Breast epithelium (tissue), 4 donors: ENCODE measurements around the gene SOX14. TPM values are rescaled to one million over a fixed set of nuclear protein-coding genes. Genes with fewer than 3 reads are reported as not detected.

Experiments used
- DNase-seq, 2 donors: peaks; one replicate each; pipeline ENCODE4 v3.0.0-alpha.2; 2019; ENCODE audit warnings: low spot score in 2 of 2
- H3K27ac ChIP-seq, 2 donors: fragments of 200-600 bp; sonication (generic) in 1 of 2; one replicate each; pipeline ENCODE4 v1.5.1; 2016 to 2019; ENCODE audit warnings: mild to moderate bottlenecking in 1 of 2
- H3K27me3 ChIP-seq, 2 donors: fragments of 200-600 bp; sonication (generic) in 1 of 2; one replicate each; pipeline versions ENCODE4 v1.5.1 to v1.6.0; 2017 to 2019; ENCODE audit warnings: control low read depth in 1 of 2, mild to moderate bottlenecking in 1 of 2
- H3K36me3 ChIP-seq: fragments of 200-600 bp; one replicate; pipeline ENCODE4 v1.5.1; 2019
- H3K4me1 ChIP-seq, 2 donors: fragments of 200-600 bp; sonication (generic); one replicate each; pipeline ENCODE4 v1.5.1; 2016 to 2019; ENCODE audit warnings: control low read depth in 1 of 2
- H3K4me3 ChIP-seq, 3 donors: fragments of 200-600 bp; sonication (generic); 1 replicate in 2 of 3; 2 replicates in 1 of 3; pipeline ENCODE4 v1.5.1; 2016 to 2019; ENCODE audit warnings: mild to moderate bottlenecking in 3 of 3, moderate library complexity in 2 of 3
- H3K9me3 ChIP-seq, 2 donors: fragments of 200-600 bp; sonication (generic) in 1 of 2; one replicate each; pipeline ENCODE4 v1.5.1; 2016 to 2019; ENCODE audit warnings: control low read depth in 1 of 2
- POLR2A ChIP-seq: fragments of 450-650 bp; IDR thresholded peaks from one replicate; pipeline ENCODE4 v1.6.1; 2016; ENCODE audit warnings: antibody characterized with exemption, mild to moderate bottlenecking, moderate library complexity
- POLR2AphosphoS5 ChIP-seq, 3 donors: sonication (generic); formaldehyde crosslinking; IDR thresholded peaks; one replicate each; pipeline ENCODE4 v1.6.1; 2017; ENCODE audit warnings: antibody characterized with exemption in 3 of 3
- intact Hi-C: fragments of 100-400 bp; cut with DNase I; formaldehyde crosslinking; loops from one replicate; pipeline ENCODE4 v1.15.1; 2023; ENCODE audit warnings: low total_unique reads
- total RNA-seq, 3 donors: library from RNA; depleted of rRNA; stranded (reverse); fragments of >200 nt; gene quantifications; one replicate each; pipeline ENCODE4 v1.1.0, GENCODE V29; 2016
- TF ChIP-seq, protein P1 (sequence below), 3 donors: fragments of 450-650 bp; IDR thresholded peaks; one replicate each; pipeline ENCODE4 v1.5.1; 2016 to 2017; ENCODE audit warnings: antibody characterized with exemption in 3 of 3, mild to moderate bottlenecking in 3 of 3, moderate library complexity in 3 of 3

SOX14 gene
- total RNA-seq, 3 donors from 2014 or later = not detected

DNA sequence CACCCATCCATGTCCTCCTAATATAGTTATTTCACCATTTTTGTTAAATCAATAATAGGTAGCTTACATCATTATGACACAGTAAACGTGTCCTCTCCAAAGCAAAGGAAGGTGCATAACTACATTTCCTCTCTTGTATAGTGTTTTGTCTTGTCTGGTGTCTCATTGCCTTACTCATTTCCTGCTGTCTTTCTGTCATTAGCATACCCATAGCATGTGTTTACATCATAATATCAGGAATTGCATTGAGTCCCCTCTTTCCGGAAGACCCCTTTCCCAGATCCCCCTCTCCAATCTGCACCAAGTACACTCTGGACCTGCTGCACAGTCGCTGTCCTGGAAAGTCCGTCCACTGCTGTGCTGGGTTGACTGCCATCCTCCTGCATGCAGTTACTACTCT is 47.9 kb downstream of the SOX14 start:
- Histone ChIP-seq H3K36me3 (no peaks in the 10 kb centered on the region), H3K4me3 (no peak overlapping the region), H3K9me3 (peaks cover 0 to 7% of the 10 kb centered on the region in 2 donors), H3K27me3 (no peaks in the 10 kb centered on the region), H3K4me1 (no peaks in the 10 kb centered on the region), H3K27ac (no peak overlapping the region)
- TF ChIP-seq POLR2AphosphoS5 (IDR thresholded peaks at IDR 0.05) (no peak), POLR2A (no peak)
- TF ChIP-seq, protein P1, sequence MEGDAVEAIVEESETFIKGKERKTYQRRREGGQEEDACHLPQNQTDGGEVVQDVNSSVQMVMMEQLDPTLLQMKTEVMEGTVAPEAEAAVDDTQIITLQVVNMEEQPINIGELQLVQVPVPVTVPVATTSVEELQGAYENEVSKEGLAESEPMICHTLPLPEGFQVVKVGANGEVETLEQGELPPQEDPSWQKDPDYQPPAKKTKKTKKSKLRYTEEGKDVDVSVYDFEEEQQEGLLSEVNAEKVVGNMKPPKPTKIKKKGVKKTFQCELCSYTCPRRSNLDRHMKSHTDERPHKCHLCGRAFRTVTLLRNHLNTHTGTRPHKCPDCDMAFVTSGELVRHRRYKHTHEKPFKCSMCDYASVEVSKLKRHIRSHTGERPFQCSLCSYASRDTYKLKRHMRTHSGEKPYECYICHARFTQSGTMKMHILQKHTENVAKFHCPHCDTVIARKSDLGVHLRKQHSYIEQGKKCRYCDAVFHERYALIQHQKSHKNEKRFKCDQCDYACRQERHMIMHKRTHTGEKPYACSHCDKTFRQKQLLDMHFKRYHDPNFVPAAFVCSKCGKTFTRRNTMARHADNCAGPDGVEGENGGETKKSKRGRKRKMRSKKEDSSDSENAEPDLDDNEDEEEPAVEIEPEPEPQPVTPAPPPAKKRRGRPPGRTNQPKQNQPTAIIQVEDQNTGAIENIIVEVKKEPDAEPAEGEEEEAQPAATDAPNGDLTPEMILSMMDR (IDR thresholded peaks at IDR 0.05) = no peak
- intact Hi-C loops = no loop called here
- no peak for DNase-seq

GRCh38 chr3:137815251-137815650 is 51.1 kb downstream of the SOX14 start:
- Histone ChIP-seq H3K27me3 (no peaks in the 10 kb centered on the region), H3K9me3 (peaks cover 0 to 7% of the 10 kb centered on the region in 2 donors), H3K36me3 (no peaks in the 10 kb centered on the region), H3K4me1 (no peaks in the 10 kb centered on the region), H3K4me3 (no peak overlapping the region), H3K27ac (no peak overlapping the region)
- intact Hi-C loops = no loop called here
- DNase-seq = no peak
- no peak for TF ChIP-seq POLR2AphosphoS5 (IDR thresholded peaks at IDR 0.05)
- TF ChIP-seq, protein P1 (IDR thresholded peaks at IDR 0.05) = no peak
- TF ChIP-seq POLR2A = no peak

Other genes starting within 250 kb of the SOX14 start
- gene CLDN18, start 245.8 kb downstream of the SOX14 start, total RNA-seq = not detected